ENCODE measurements around the gene MYO1G. TPM values are rescaled to one million over a fixed set of nuclear protein-coding genes. Genes with fewer than 3 reads are reported as not detected.

The MYO1G gene
- total and polyA plus RNA-seq, 10 of the 15 experiments (the other 5 are each of a cell fraction or from before 2014, with no cell fraction given): 1.8 to 232 (median 134) TPM

- no peak; the same call in 1 of the 2 replicates for TF ChIP-seq FOXK2 (IDR thresholded peaks at IDR 0.05)
- no peak for TF ChIP-seq EP300 (IDR thresholded peaks at IDR 0.05; ENCODE audit: borderline replicate concordance in 1 of 2, control insufficient read depth in 1 of 2, low read depth in 2 of 2, low read length in 2 of 2)
- TF ChIP-seq SKIL (IDR thresholded peaks at IDR 0.05; ENCODE audit: low read depth, poor library complexity, severe bottlenecking): peak; percentile 42
- TF ChIP-seq JUNB (IDR thresholded peaks at IDR 0.05): no peak
- TF ChIP-seq BACH1 (IDR thresholded peaks at IDR 0.05; ENCODE audit: borderline replicate concordance): no peak
- TF ChIP-seq RFX5 (IDR thresholded peaks at IDR 0.05; ENCODE audit: low read depth, low read length): no peak
- no peak for TF ChIP-seq PKNOX1 (IDR thresholded peaks at IDR 0.05)
- TF ChIP-seq MYC (IDR thresholded peaks at IDR 0.05; ENCODE audit: insufficient read depth, insufficient read length, insufficient replicate concordance, low read length, severe bottlenecking): no peak
Observed at GRCh38 chr7:45026984-45027773, 48.4 kb upstream of the MYO1G start (continued).

All from GM12878 (cell line).